ENCODE measurements around the gene CYLC2.

CYLC2 gene

DNA sequence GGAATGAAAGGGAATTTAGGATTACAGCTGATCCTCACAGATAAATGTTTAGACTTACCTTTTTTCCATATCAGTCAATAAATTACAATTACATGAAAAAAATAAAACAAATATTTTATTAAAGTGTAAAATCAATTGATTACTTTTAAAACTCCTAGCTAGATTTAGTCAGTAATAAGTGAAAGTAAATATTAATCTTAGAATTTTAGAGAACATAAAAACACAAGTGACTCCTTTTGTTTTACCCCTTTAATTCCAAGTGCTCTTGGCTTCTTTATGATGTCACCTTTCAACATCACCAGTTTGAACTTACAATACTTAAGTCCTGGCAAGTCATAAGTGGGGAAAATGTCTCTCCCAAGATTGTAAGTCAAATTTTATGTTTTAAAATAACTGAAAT lies at the start of gene CYLC2:
Gene CYLC2 (plus strand): TSS at position 301 of the 400 bp plus-strand sequence. CDS start 48 bp downstream, at position 349.
- Histone ChIP-seq H3K4me1 (ENCODE audit: insufficient read depth, low read length) (no peaks in the 10 kb centered on the region), H4K20me1 (ENCODE audit: insufficient read depth, low read length) (no peaks in the 10 kb centered on the region), H3K27me3 (ENCODE audit: insufficient read depth, low read length, poor library complexity) (no peaks in the 10 kb centered on the region), H3K9me3 (ENCODE audit: insufficient read depth, low read length, severe bottlenecking) (no peaks in the 10 kb centered on the region), H3K27ac (ENCODE audit: low read length) (no peak within 1 kb of the TSS), H3K79me2 (ENCODE audit: insufficient read depth, low read length) (no peaks in the 10 kb centered on the region), H3K4me2 (ENCODE audit: insufficient read depth, low read length) (no peak within 1 kb of the TSS), H3K36me3 (ENCODE audit: insufficient read depth, low read length) (no peaks in the 10 kb centered on the region), H3K9ac (ENCODE audit: low read depth, low read length) (no peak within 1 kb of the TSS), H2AFZ (ENCODE audit: low read depth, low read length) (no peak within 1 kb of the TSS), H3K4me3 (ENCODE audit: low read depth in 1 of 2, low read length in 2 of 2) (no peak within 1 kb of the TSS)
- no peak for DNase-seq
- TF ChIP-seq, protein P1, sequence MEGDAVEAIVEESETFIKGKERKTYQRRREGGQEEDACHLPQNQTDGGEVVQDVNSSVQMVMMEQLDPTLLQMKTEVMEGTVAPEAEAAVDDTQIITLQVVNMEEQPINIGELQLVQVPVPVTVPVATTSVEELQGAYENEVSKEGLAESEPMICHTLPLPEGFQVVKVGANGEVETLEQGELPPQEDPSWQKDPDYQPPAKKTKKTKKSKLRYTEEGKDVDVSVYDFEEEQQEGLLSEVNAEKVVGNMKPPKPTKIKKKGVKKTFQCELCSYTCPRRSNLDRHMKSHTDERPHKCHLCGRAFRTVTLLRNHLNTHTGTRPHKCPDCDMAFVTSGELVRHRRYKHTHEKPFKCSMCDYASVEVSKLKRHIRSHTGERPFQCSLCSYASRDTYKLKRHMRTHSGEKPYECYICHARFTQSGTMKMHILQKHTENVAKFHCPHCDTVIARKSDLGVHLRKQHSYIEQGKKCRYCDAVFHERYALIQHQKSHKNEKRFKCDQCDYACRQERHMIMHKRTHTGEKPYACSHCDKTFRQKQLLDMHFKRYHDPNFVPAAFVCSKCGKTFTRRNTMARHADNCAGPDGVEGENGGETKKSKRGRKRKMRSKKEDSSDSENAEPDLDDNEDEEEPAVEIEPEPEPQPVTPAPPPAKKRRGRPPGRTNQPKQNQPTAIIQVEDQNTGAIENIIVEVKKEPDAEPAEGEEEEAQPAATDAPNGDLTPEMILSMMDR (IDR thresholded peaks at IDR 0.05; ENCODE audit: borderline replicate concordance, extremely low read depth, low read length, poor library complexity, severe bottlenecking) = no peak
- TF ChIP-seq EZH2 (IDR thresholded peaks at IDR 0.05; ENCODE audit: borderline replicate concordance, low read depth, low read length, severe bottlenecking) = no peak
- no peak for ATAC-seq (ENCODE audit: insufficient read depth, low read depth)

DNA sequence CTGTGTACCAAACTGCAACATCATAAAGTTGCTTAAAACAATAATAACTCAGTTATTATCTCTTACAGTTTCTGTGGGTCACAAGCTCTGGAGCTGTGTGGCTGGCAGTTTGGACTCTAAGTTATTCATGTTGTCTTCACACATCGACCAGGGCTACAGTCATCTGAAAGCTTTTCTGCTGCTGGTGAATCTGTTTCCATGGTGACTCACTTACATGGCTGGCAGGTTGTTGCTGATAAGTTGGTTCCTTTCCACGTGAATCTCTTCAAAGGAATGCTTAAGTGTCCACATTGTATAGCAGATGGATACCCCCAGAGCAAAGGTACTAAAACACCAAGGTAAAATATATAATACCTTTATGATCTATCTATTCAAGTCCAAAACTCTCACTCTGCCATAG lies 44.8 kb upstream of the CYLC2 start:
- ATAC-seq (ENCODE audit: insufficient read depth, low read depth) (no peak), DNase-seq (no peak)
- H3K9ac ChIP-seq (ENCODE audit: low read depth, low read length) = no peak overlapping the region
- no peaks in the 10 kb centered on the region for H4K20me1 ChIP-seq (ENCODE audit: insufficient read depth, low read length)
- no peaks in the 10 kb centered on the region for H3K27me3 ChIP-seq (ENCODE audit: insufficient read depth, low read length, poor library complexity)
- H2AFZ ChIP-seq (ENCODE audit: low read depth, low read length) = no peak overlapping the region
- no peak overlapping the region for H3K4me2 ChIP-seq (ENCODE audit: insufficient read depth, low read length)
- no peaks in the 10 kb centered on the region for H3K4me1 ChIP-seq (ENCODE audit: insufficient read depth, low read length)
- no peaks in the 10 kb centered on the region for H3K36me3 ChIP-seq (ENCODE audit: insufficient read depth, low read length)
- no peak overlapping the region for H3K4me3 ChIP-seq (ENCODE audit: low read depth in 1 of 2, low read length in 2 of 2)
- TF ChIP-seq EZH2 (IDR thresholded peaks at IDR 0.05; ENCODE audit: borderline replicate concordance, low read depth, low read length, severe bottlenecking) = no peak
- TF ChIP-seq, protein P1 (IDR thresholded peaks at IDR 0.05; ENCODE audit: borderline replicate concordance, extremely low read depth, low read length, poor library complexity, severe bottlenecking) = no peak
- H3K27ac ChIP-seq (ENCODE audit: low read length) = no peak overlapping the region
- no peaks in the 10 kb centered on the region for H3K9me3 ChIP-seq (ENCODE audit: insufficient read depth, low read length, severe bottlenecking)
- H3K79me2 ChIP-seq (ENCODE audit: insufficient read depth, low read length) = no peaks in the 10 kb centered on the region

- Histone ChIP-seq H3K4me3 (ENCODE audit: low read depth in 1 of 2, low read length in 2 of 2) (no peak overlapping the region), H3K27ac (ENCODE audit: low read length) (no peak overlapping the region), H3K27me3 (ENCODE audit: insufficient read depth, low read length, poor library complexity) (no peaks in the 10 kb centered on the region), H3K4me2 (ENCODE audit: insufficient read depth, low read length) (no peak overlapping the region), H2AFZ (ENCODE audit: low read depth, low read length) (no peak overlapping the region), H3K36me3 (ENCODE audit: insufficient read depth, low read length) (no peaks in the 10 kb centered on the region), H3K4me1 (ENCODE audit: insufficient read depth, low read length) (no peaks in the 10 kb centered on the region), H3K9me3 (ENCODE audit: insufficient read depth, low read length, severe bottlenecking) (no peaks in the 10 kb centered on the region), H3K9ac (ENCODE audit: low read depth, low read length) (no peak overlapping the region), H4K20me1 (ENCODE audit: insufficient read depth, low read length) (no peaks in the 10 kb centered on the region), H3K79me2 (ENCODE audit: insufficient read depth, low read length) (no peaks in the 10 kb centered on the region)
- DNase-seq (no peak), ATAC-seq (ENCODE audit: insufficient read depth, low read depth) (no peak)
- TF ChIP-seq, protein P1 (IDR thresholded peaks at IDR 0.05; ENCODE audit: borderline replicate concordance, extremely low read depth, low read length, poor library complexity, severe bottlenecking) = no peak
- no peak for TF ChIP-seq EZH2 (IDR thresholded peaks at IDR 0.05; ENCODE audit: borderline replicate concordance, low read depth, low read length, severe bottlenecking)
Observed at GRCh38 chr9:102966999-102967398, 28.1 kb upstream of the CYLC2 start.

- Histone ChIP-seq H3K9ac (ENCODE audit: low read depth, low read length) (no peak overlapping the region), H3K36me3 (ENCODE audit: insufficient read depth, low read length) (no peaks in the 10 kb centered on the region), H3K4me3 (ENCODE audit: low read depth in 1 of 2, low read length in 2 of 2) (no peak overlapping the region), H3K27ac (ENCODE audit: low read length) (no peak overlapping the region), H3K79me2 (ENCODE audit: insufficient read depth, low read length) (no peaks in the 10 kb centered on the region), H3K4me2 (ENCODE audit: insufficient read depth, low read length) (no peak overlapping the region), H2AFZ (ENCODE audit: low read depth, low read length) (no peak overlapping the region), H3K27me3 (ENCODE audit: insufficient read depth, low read length, poor library complexity) (no peaks in the 10 kb centered on the region), H3K9me3 (ENCODE audit: insufficient read depth, low read length, severe bottlenecking) (no peaks in the 10 kb centered on the region), H3K4me1 (ENCODE audit: insufficient read depth, low read length) (no peaks in the 10 kb centered on the region), H4K20me1 (ENCODE audit: insufficient read depth, low read length) (no peaks in the 10 kb centered on the region)
- ATAC-seq (ENCODE audit: insufficient read depth, low read depth) (no peak), DNase-seq (no peak)
- no peak for TF ChIP-seq EZH2 (IDR thresholded peaks at IDR 0.05; ENCODE audit: borderline replicate concordance, low read depth, low read length, severe bottlenecking)
- TF ChIP-seq, protein P1 (IDR thresholded peaks at IDR 0.05; ENCODE audit: borderline replicate concordance, extremely low read depth, low read length, poor library complexity, severe bottlenecking) = no peak
Observed at GRCh38 chr9:102967979-102968378, 27.2 kb upstream of the CYLC2 start.
